ENCODE results near the gene POU2F1. TPM values are rescaled to one million over a fixed set of nuclear protein-coding genes. Genes with fewer than 3 reads are reported as not detected.

POU2F1 gene
- total RNA-seq, 1 experiment from 2014 or later = 24.5 TPM

- H3K27ac ChIP-seq (ENCODE audit: low read depth, low read length) = no peak overlapping the region
- BruUV-seq (replicated peaks) = no TSS peak
- intact Hi-C loops (cut with micrococcal nuclease) = no loop called here
- H3K27me3 ChIP-seq (ENCODE audit: insufficient read depth, low read length) = no peaks in the 10 kb centered on the region
- H3K36me3 ChIP-seq (ENCODE audit: control insufficient read depth in 1 of 2, insufficient read depth in 2 of 2, low read length in 2 of 2) = peaks cover 0 to 3% of the 10 kb centered on the region in 2 experiments; a peak in 1 of 4 replicates
- ChIA-PET POLR2A (no interaction called here), RAD21 (ENCODE audit: low non-redundant PET in 1 of 2, low total read pairs in 2 of 2, uncharacterized antibody in 2 of 2, unreplicated experiment in 2 of 2) (no interaction called here), CTCF (no interaction called here)
- TF ChIP-seq TCF7L2 (IDR thresholded peaks at IDR 0.05; ENCODE audit: borderline replicate concordance, extremely low read depth, insufficient read depth, insufficient read length) (no peak), YY1 (IDR thresholded peaks at IDR 0.05; ENCODE audit: extremely low read depth, insufficient replicate concordance, low read depth, low read length) (no peak), CBX3 (IDR thresholded peaks at IDR 0.05; ENCODE audit: low read depth) (no peak), POLR2A (IDR thresholded peaks at IDR 0.05; ENCODE audit: borderline replicate concordance, extremely low read depth, insufficient read depth, insufficient read length) (no peak), SP1 (IDR thresholded peaks at IDR 0.05; ENCODE audit: low read depth) (no peak)
- H2AFZ ChIP-seq (ENCODE audit: low read depth, low read length, poor library complexity, severe bottlenecking) = no peak overlapping the region
- no peak overlapping the region for H3K4me2 ChIP-seq (ENCODE audit: low read length)
- H4K20me1 ChIP-seq (ENCODE audit: insufficient read depth) = no peaks in the 10 kb centered on the region
- no peaks in the 10 kb centered on the region for H3K79me2 ChIP-seq (ENCODE audit: insufficient read depth, low read length)
- no peak overlapping the region for H3K4me3 ChIP-seq (replicated peaks in 1 of 2; ENCODE audit: low read depth in 1 of 2, low read length in 2 of 2)
- no peak overlapping the region for H3K9ac ChIP-seq (ENCODE audit: low read length)
- no peaks in the 10 kb centered on the region for H3K9me3 ChIP-seq (ENCODE audit: control insufficient read depth in 1 of 2, insufficient read depth in 1 of 2, low read depth in 1 of 2, low read length in 2 of 2)
- no peak for DNase-seq (ENCODE audit: low read depth, low spot score)
- no peaks in the 10 kb centered on the region for H3K9me2 ChIP-seq (ENCODE audit: insufficient read depth)
- no peak; the same call in 1 of the 2 replicates for ATAC-seq
- peaks cover 0 to 6% of the 10 kb centered on the region in 2 experiments; a peak in 1 of 4 replicates for H3K4me1 ChIP-seq (ENCODE audit: control insufficient read depth in 1 of 2, insufficient read depth in 2 of 2, low read length in 2 of 2)
Observed at GRCh38 chr1:167420510-167420909, 199.8 kb downstream of the POU2F1 start.

- RAD21 ChIA-PET (ENCODE audit: low non-redundant PET in 1 of 2, low total read pairs in 2 of 2, uncharacterized antibody in 2 of 2, unreplicated experiment in 2 of 2) = no interaction called here
- Histone ChIP-seq H4K20me1 (ENCODE audit: insufficient read depth) (no peaks in the 10 kb centered on the region), H3K9me2 (ENCODE audit: insufficient read depth) (no peaks in the 10 kb centered on the region), H3K27ac (ENCODE audit: low read depth, low read length) (no peak overlapping the region), H3K9ac (ENCODE audit: low read length) (no peak overlapping the region), H3K27me3 (ENCODE audit: insufficient read depth, low read length) (no peaks in the 10 kb centered on the region), H3K9me3 (ENCODE audit: control insufficient read depth in 1 of 2, insufficient read depth in 1 of 2, low read depth in 1 of 2, low read length in 2 of 2) (no peaks in the 10 kb centered on the region), H3K79me2 (ENCODE audit: insufficient read depth, low read length) (no peaks in the 10 kb centered on the region), H3K36me3 (ENCODE audit: control insufficient read depth in 1 of 2, insufficient read depth in 2 of 2, low read length in 2 of 2) (no peaks in the 10 kb centered on the region), H3K4me3 (replicated peaks in 1 of 2; ENCODE audit: low read depth in 1 of 2, low read length in 2 of 2) (no peak overlapping the region), H2AFZ (ENCODE audit: low read depth, low read length, poor library complexity, severe bottlenecking) (no peak overlapping the region), H3K4me1 (ENCODE audit: control insufficient read depth in 1 of 2, insufficient read depth in 2 of 2, low read length in 2 of 2) (peaks cover 0 to 6% of the 10 kb centered on the region in 2 experiments; a peak in 1 of 4 replicates), H3K4me2 (ENCODE audit: low read length) (no peak overlapping the region)
- intact Hi-C loops (cut with micrococcal nuclease) = no loop called here
- no TSS peak for BruUV-seq (replicated peaks)
- no peak for DNase-seq (ENCODE audit: low read depth, low spot score)
- no peak for ATAC-seq
- TF ChIP-seq EZH2 (IDR thresholded peaks at IDR 0.05) = no peak
- TF ChIP-seq REST (IDR thresholded peaks at IDR 0.05; ENCODE audit: low read depth) = no peak
- TF ChIP-seq FOSL1 (IDR thresholded peaks at IDR 0.05; ENCODE audit: low read depth) = no peak
- no peak for TF ChIP-seq YY1 (IDR thresholded peaks at IDR 0.05; ENCODE audit: extremely low read depth, insufficient replicate concordance, low read depth, low read length)
- no peak for TF ChIP-seq CTCF (IDR thresholded peaks at IDR 0.05 in 2 of 3, conservative IDR thresholded peaks at IDR 0.05 in 1 of 3; ENCODE audit: borderline replicate concordance in 1 of 3, insufficient read depth in 1 of 3, low read depth in 2 of 3, low read length in 2 of 3)
- no peak for TF ChIP-seq ZNF274 (IDR thresholded peaks at IDR 0.05; ENCODE audit: low read depth, low read length)
- POLR2A ChIA-PET = no interaction called here
- CTCF ChIA-PET = no interaction called here
Observed at GRCh38 chr1:167423684-167424619, 203.3 kb downstream of the POU2F1 start.

All from HCT116 (cell line).